GM18519 (cell line): ENCODE results near the gene PLAAT1.

Source experiments
- ATAC-seq: cut with Tn5 transposase; IDR thresholded peaks from one replicate; pipeline ENCODE4 v1.9.1; 2021; ENCODE audit warnings: mild to moderate bottlenecking, moderate library complexity; ENCODE audit not compliant: unreplicated experiment, low FRiP score

The PLAAT1 gene

GRCh38 chr3:193250492-193250891 lies 9.5 kb downstream of the PLAAT1 start:
- no peak for ATAC-seq

- ATAC-seq, result no peak
Measured at GRCh38 chr3:193253986-193254660, 13.1 kb downstream of the PLAAT1 start.

GRCh38 chr3:193261970-193262369 lies 20.9 kb downstream of the PLAAT1 start:
- ATAC-seq, result no peak

- ATAC-seq, result no peak
Measured at GRCh38 chr3:193262707-193263106, 21.7 kb downstream of the PLAAT1 start.

- ATAC-seq, result no peak
Measured at GRCh38 chr3:193269343-193270028, 28.5 kb downstream of the PLAAT1 start.

- no peak for ATAC-seq
Measured at GRCh38 chr3:193270451-193270850, 29.4 kb downstream of the PLAAT1 start.

- no peak for ATAC-seq
Measured at GRCh38 chr3:193271101-193271840, 30.2 kb downstream of the PLAAT1 start.

GRCh38 chr3:193292386-193292785 lies 51.4 kb downstream of the PLAAT1 start:
- ATAC-seq, result no peak

GRCh38 chr3:193295985-193296384 lies 55.0 kb downstream of the PLAAT1 start:
- no peak for ATAC-seq

- no peak for ATAC-seq
Measured at GRCh38 chr3:193297421-193297820, 56.4 kb downstream of the PLAAT1 start.

- no peak for ATAC-seq
Measured at GRCh38 chr3:193301433-193301832, 60.4 kb downstream of the PLAAT1 start.

GRCh38 chr3:193305356-193305755 lies 64.3 kb downstream of the PLAAT1 start:
- ATAC-seq, result no peak

- ATAC-seq, result no peak
Measured at GRCh38 chr3:193310914-193311723, 70.1 kb downstream of the PLAAT1 start.

- ATAC-seq, result no peak
Measured at GRCh38 chr3:193313061-193313958, 72.3 kb downstream of the PLAAT1 start.

- ATAC-seq, result no peak
Measured at GRCh38 chr3:193314161-193314560, 73.1 kb downstream of the PLAAT1 start.

GRCh38 chr3:193317682-193318300 lies 76.8 kb downstream of the PLAAT1 start:
- no peak for ATAC-seq
